H9 (cell line): Measurements from ENCODE around the gene FDPS. TPM values are rescaled to one million over a fixed set of nuclear protein-coding genes. Genes with fewer than 3 reads are reported as not detected.
A peak's percentile ranks its signal among the peaks of the same experiment; 100 is the strongest.

ENCODE experiments used
- DNase-seq: peaks from one replicate; pipeline ENCODE4 v3.0.0-alpha.2; 2017
- H2AFZ ChIP-seq: one replicate; pipeline ENCODE4 v1.6.1; 2013; ENCODE audit warnings: mild to moderate bottlenecking, low read length, control low read depth, moderate library complexity
- H2AK5ac ChIP-seq: 2 replicates; pipeline ENCODE4 v1.6.1; 2013; ENCODE audit warnings: low read length, control low read depth, mixed read lengths; ENCODE audit not compliant: insufficient read length
- H2BK120ac ChIP-seq: one replicate; pipeline ENCODE4 v1.6.1; 2013; ENCODE audit warnings: low read depth, mild to moderate bottlenecking, low read length, control low read depth, inconsistent platforms; ENCODE audit not compliant: poor library complexity, severe bottlenecking
- H2BK12ac ChIP-seq: 2 replicates; pipeline ENCODE4 v1.6.1; 2013; ENCODE audit warnings: low read length, control low read depth, mixed read lengths, low read depth; ENCODE audit not compliant: insufficient read length
- H2BK15ac ChIP-seq: 2 replicates; pipeline ENCODE4 v1.6.1; 2013; ENCODE audit warnings: low read depth, low read length, control low read depth
- H2BK20ac ChIP-seq: one replicate; pipeline ENCODE4 v1.6.1; 2013; ENCODE audit warnings: low read depth, mild to moderate bottlenecking, low read length, control low read depth, inconsistent platforms; ENCODE audit not compliant: poor library complexity, severe bottlenecking
- H2BK5ac ChIP-seq: 2 replicates; pipeline ENCODE4 v1.6.1; 2013; ENCODE audit warnings: low read length, control low read depth, mixed read lengths; ENCODE audit not compliant: insufficient read length
- H3K14ac ChIP-seq: 2 replicates; pipeline ENCODE4 v1.6.1; 2013; ENCODE audit warnings: low read length, control low read depth; ENCODE audit not compliant: insufficient read depth
- H3K18ac ChIP-seq: 2 replicates; pipeline ENCODE4 v1.6.1; 2013; ENCODE audit warnings: low read depth, mild to moderate bottlenecking, mixed read lengths, low read length, control low read depth; ENCODE audit not compliant: insufficient read length
- H3K23ac ChIP-seq: 2 replicates; pipeline ENCODE4 v1.6.1; 2013; ENCODE audit warnings: low read length, control low read depth, mixed read lengths, low read depth; ENCODE audit not compliant: insufficient read length
- H3K23me2 ChIP-seq: 2 replicates; pipeline ENCODE4 v1.6.1; 2013; ENCODE audit warnings: low read depth, mild to moderate bottlenecking, mixed read lengths, low read length, control low read depth; ENCODE audit not compliant: insufficient read length, poor library complexity, severe bottlenecking
- H3K27ac ChIP-seq: 2 replicates; pipeline ENCODE4 v1.5.1; 2013; ENCODE audit warnings: low read length, control low read depth, mixed read lengths, low read depth; ENCODE audit not compliant: insufficient read length
- H3K27me3 ChIP-seq: 2 replicates; pipeline ENCODE4 v1.6.1; 2013; ENCODE audit warnings: low read length, control low read depth, inconsistent platforms; ENCODE audit not compliant: insufficient read depth
- H3K4ac ChIP-seq: 2 replicates; pipeline ENCODE4 v1.6.1; 2013; ENCODE audit warnings: low read depth, mild to moderate bottlenecking, control low read depth, inconsistent platforms, low read length, moderate library complexity
- H3K4me1 ChIP-seq: 2 replicates; pipeline ENCODE4 v1.6.1; 2013; ENCODE audit warnings: low read length, control low read depth, inconsistent platforms; ENCODE audit not compliant: insufficient read depth
- H3K4me2 ChIP-seq: 2 replicates; pipeline ENCODE4 v1.6.1; 2013; ENCODE audit warnings: low read length, control low read depth, mixed read lengths; ENCODE audit not compliant: insufficient read length, insufficient read depth
- H3K56ac ChIP-seq: 2 replicates; pipeline ENCODE4 v1.6.1; 2013; ENCODE audit warnings: low read depth, mild to moderate bottlenecking, mixed read lengths, low read length, control low read depth; ENCODE audit not compliant: insufficient read length
- H3K79me1 ChIP-seq: 2 replicates; pipeline ENCODE4 v1.6.1; 2013; ENCODE audit warnings: low read depth, mild to moderate bottlenecking, moderate library complexity, low read length, control low read depth, inconsistent platforms; ENCODE audit not compliant: insufficient read depth, poor library complexity, severe bottlenecking
- H3K79me2 ChIP-seq: 2 replicates; pipeline ENCODE4 v1.6.1; 2013; ENCODE audit warnings: low read length, control low read depth, inconsistent platforms; ENCODE audit not compliant: insufficient read depth
- H3K9ac ChIP-seq: 2 replicates; pipeline ENCODE4 v1.6.1; 2013; ENCODE audit warnings: low read length, control low read depth, mixed read lengths; ENCODE audit not compliant: insufficient read length; ENCODE audit errors: extremely low read depth
- H3K9me3 ChIP-seq: one replicate; pipeline ENCODE4 v1.6.1; 2013; ENCODE audit warnings: low read depth, low read length, inconsistent platforms; ENCODE audit not compliant: control insufficient read depth
- H3T11ph ChIP-seq: one replicate; pipeline ENCODE4 v1.6.1; 2013; ENCODE audit warnings: mild to moderate bottlenecking, low read length, control low read depth, inconsistent platforms
- H4K20me1 ChIP-seq: one replicate; pipeline ENCODE4 v1.6.1; 2013; ENCODE audit not compliant: control insufficient read depth, insufficient read length, insufficient read depth
- H4K5ac ChIP-seq: 2 replicates; pipeline ENCODE4 v1.6.1; 2013; ENCODE audit warnings: low read depth, mild to moderate bottlenecking, mixed read lengths, low read length, control low read depth; ENCODE audit not compliant: insufficient read length
- H4K8ac ChIP-seq: replicated peaks from 2 replicates; pipeline ENCODE4 v1.6.1; 2013; ENCODE audit warnings: low read length, control low read depth, mixed read lengths, low read depth; ENCODE audit not compliant: insufficient read length
- H4K91ac ChIP-seq: 2 replicates; pipeline ENCODE4 v1.6.1; 2013; ENCODE audit warnings: low read depth, mild to moderate bottlenecking, moderate library complexity, mixed read lengths, low read length, control low read depth; ENCODE audit not compliant: insufficient read length
- H3K27ac Mint-ChIP-seq, 3 experiments: 2 replicates in 2 of 3; 3 replicates in 1 of 3; pipeline ENCODE4 v1.8.0; 2020 to 2021; ENCODE audit warnings: mixed read lengths in 3 of 3, mild to moderate bottlenecking in 1 of 3, moderate library complexity in 1 of 3
- H3K27me3 Mint-ChIP-seq: 2 replicates; pipeline ENCODE4 v1.8.0; 2021; ENCODE audit warnings: low read depth, mild to moderate bottlenecking, moderate library complexity, mixed read lengths
- H3K36me3 Mint-ChIP-seq, 3 experiments: 2 replicates in 2 of 3; 3 replicates in 1 of 3; pipeline ENCODE4 v1.8.0; 2020 to 2021; ENCODE audit warnings: low read depth in 3 of 3, mixed read lengths in 3 of 3; ENCODE audit not compliant: insufficient read depth in 1 of 3
- H3K4me1 Mint-ChIP-seq, 2 experiments: 2 replicates each; pipeline ENCODE4 v1.8.0; 2020; ENCODE audit warnings: mixed read lengths in 2 of 2
- H3K4me3 Mint-ChIP-seq, 2 experiments: 2 replicates in 1 of 2; 3 replicates in 1 of 2; pipeline ENCODE4 v1.8.0; 2020 to 2021; ENCODE audit warnings: mild to moderate bottlenecking in 2 of 2, mixed read lengths in 2 of 2, moderate library complexity in 1 of 2
- H3K9me3 Mint-ChIP-seq, 2 experiments: 2 replicates in 1 of 2; 3 replicates in 1 of 2; pipeline ENCODE4 v1.8.0; 2020; ENCODE audit warnings: mild to moderate bottlenecking in 2 of 2, mixed read lengths in 2 of 2, moderate library complexity in 1 of 2
- CTCF ChIP-seq: fragments of 200-600 bp; sonication (generic); conservative IDR thresholded peaks from 3 replicates; pipeline ENCODE4 v1.8.0; 2021; ENCODE audit warnings: antibody characterized with exemption, mild to moderate bottlenecking
- WGBS: extraction: QIAGEN DNeasy Blood & Tissue Kit; methylation state at CpG from one replicate; pipeline ENCODE4 v1.1.7; 2013; ENCODE audit warnings: missing lambda C conversion rate, low lambda C conversion rate, mixed read lengths; ENCODE audit not compliant: insufficient read length; ENCODE audit errors: extremely low coverage; 5-methylcytosine and 5-hydroxymethylcytosine counted together
- total RNA-seq: library from RNA; stranded (reverse); gene quantifications from 2 replicates; pipeline ENCODE4 v1.2.1, GENCODE V29; 2021

FDPS gene
- total RNA-seq, 1 experiment from 2014 or later, result 273 TPM

GRCh38 chr1:155324037-155324716, 15.5 kb downstream of the FDPS start:
- H3K27me3 Mint-ChIP-seq, result no peaks in the 10 kb centered on the region; the same call in none of the 2 replicates
- peak overlapping the region; percentile 93 to 96 for H3K4me3 Mint-ChIP-seq
- Histone ChIP-seq H3K4me2 (peak overlapping the region; percentile 68), H2AK5ac (no peak overlapping the region), H3K14ac (no peak overlapping the region; the same call in 1 of the 2 replicates), H3K23ac (no peak overlapping the region), H2BK20ac (no peak overlapping the region), H2BK12ac (no peak overlapping the region), H3K4me1 (peaks cover 2% of the 10 kb centered on the region; the same call in 1 of the 2 replicates), H3K9me3 (no peaks in the 10 kb centered on the region), H3K79me2 (no peaks in the 10 kb centered on the region), H2BK120ac (no peak overlapping the region), H3K18ac (peak overlapping the region; percentile 33), H4K91ac (no peak overlapping the region), H4K5ac (no peak overlapping the region), H4K20me1 (no peaks in the 10 kb centered on the region), H3K4ac (no peak overlapping the region), H3K27me3 (no peaks in the 10 kb centered on the region), H2BK5ac (no peak overlapping the region), H3K27ac (no peak overlapping the region), H4K8ac (no peak overlapping the region), H3K9ac (peak overlapping the region; percentile 39), H3K79me1 (no peaks in the 10 kb centered on the region), H2AFZ (no peak overlapping the region), H2BK15ac (no peak overlapping the region), H3K23me2 (peaks cover 31% of the 10 kb centered on the region), H3T11ph (no peak overlapping the region), H3K56ac (no peak overlapping the region)
- peak; percentile 95 for DNase-seq
- H3K27ac Mint-ChIP-seq, result peak overlapping the region; percentile 44 to 70 (median 59); a peak in 3 of 7 replicates
- H3K9me3 Mint-ChIP-seq, result no peaks in the 10 kb centered on the region
- WGBS, result no CpG with 5 or more reads among the region's 44 CpGs
- H3K36me3 Mint-ChIP-seq, result peaks cover 3 to 39% (median 34%) of the 10 kb centered on the region in 3 experiments; a peak in 6 of 7 replicates
- no peak for TF ChIP-seq CTCF
- H3K4me1 Mint-ChIP-seq, result peaks cover 36 to 38% of the 10 kb centered on the region in 2 experiments
